22Rv1 (cell line): ENCODE measurements around the gene TMEM221.

Experiments
- CTCF ChIP-seq: fragments of 450-650 bp; IDR thresholded peaks from 2 replicates; pipeline ENCODE4 v1.5.1; 2017; ENCODE audit warnings: mild to moderate bottlenecking
- ZFX ChIP-seq: fragments of 450-650 bp; IDR thresholded peaks from 2 replicates; pipeline ENCODE4 v1.6.1; 2017; ENCODE audit warnings: antibody characterized with exemption, borderline replicate concordance

DNA sequence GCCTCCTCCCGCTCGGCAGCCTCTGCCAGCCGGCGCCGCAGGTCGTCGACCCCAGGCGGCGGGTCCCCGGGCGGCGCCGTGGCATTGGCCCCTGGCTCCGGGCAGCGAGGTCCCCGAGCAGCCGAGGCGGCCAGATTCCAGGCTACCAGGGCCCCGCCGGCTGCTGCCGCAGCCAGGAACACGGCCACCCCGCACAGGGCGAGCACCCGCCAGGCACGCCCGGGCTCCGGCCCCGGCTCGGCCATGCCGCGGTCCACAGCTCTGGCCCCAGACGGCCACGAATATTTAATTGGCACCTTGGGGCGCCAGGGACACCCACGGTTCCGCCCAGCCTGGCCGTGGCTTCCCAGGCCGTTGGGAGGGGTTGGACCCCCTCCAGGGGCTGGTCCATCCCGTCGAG lies 54.6 kb downstream of the TMEM221 start, which contains the start of gene CCDC194:
- TF ChIP-seq CTCF (no peak), ZFX (no peak)
